Measurements from ENCODE around the gene MDK. TPM values are rescaled to one million over a fixed set of nuclear protein-coding genes. Genes with fewer than 3 reads are reported as not detected.

The MDK gene
- total RNA-seq, 2 experiments from 2014 or later = 5.5 to 6.5 TPM

DNA sequence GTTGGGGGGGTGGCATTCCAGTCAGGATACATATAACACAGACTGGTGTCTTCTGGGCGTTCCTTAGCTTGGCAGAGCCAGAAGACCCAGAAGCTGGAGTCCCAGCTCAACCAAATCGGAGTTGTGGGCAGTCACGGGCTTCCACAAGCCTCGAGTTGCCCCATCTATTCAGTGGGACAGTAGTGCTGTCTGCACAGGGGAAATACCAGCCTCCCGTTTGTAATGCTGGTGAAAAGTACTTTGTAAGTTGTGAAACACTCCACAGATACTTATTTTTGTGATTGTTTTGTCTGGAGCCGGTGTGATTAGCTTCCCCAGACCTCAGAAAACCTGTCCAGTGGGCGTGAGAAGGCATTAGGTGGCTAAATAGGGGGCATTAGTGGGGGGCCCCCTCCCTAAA, 20.6 kb upstream of the MDK start:
- TF ChIP-seq, protein P1, sequence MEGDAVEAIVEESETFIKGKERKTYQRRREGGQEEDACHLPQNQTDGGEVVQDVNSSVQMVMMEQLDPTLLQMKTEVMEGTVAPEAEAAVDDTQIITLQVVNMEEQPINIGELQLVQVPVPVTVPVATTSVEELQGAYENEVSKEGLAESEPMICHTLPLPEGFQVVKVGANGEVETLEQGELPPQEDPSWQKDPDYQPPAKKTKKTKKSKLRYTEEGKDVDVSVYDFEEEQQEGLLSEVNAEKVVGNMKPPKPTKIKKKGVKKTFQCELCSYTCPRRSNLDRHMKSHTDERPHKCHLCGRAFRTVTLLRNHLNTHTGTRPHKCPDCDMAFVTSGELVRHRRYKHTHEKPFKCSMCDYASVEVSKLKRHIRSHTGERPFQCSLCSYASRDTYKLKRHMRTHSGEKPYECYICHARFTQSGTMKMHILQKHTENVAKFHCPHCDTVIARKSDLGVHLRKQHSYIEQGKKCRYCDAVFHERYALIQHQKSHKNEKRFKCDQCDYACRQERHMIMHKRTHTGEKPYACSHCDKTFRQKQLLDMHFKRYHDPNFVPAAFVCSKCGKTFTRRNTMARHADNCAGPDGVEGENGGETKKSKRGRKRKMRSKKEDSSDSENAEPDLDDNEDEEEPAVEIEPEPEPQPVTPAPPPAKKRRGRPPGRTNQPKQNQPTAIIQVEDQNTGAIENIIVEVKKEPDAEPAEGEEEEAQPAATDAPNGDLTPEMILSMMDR (IDR thresholded peaks at IDR 0.05) = no peak
- H3K36me3 ChIP-seq (ENCODE audit: insufficient read depth, low read length) = peaks cover 46% of the 10 kb centered on the region
- DNase-seq (peak in 1 of 14 experiments; percentile 51), ATAC-seq (ENCODE audit: poor library complexity) (no peak)
- Mint-ChIP-seq H3K4me1 (ENCODE audit: low read depth) (peaks cover 73% of the 10 kb centered on the region), H3K27me3 (no peaks in the 10 kb centered on the region), H3K4me3 (peak overlapping the region; percentile 84), H3K36me3 (ENCODE audit: low read depth) (peaks cover 34% of the 10 kb centered on the region), H3K27ac (peak overlapping the region; percentile 91), H3K9me3 (no peaks in the 10 kb centered on the region)
- ChIA-PET POLR2A (interaction anchor here (1.0 to 2.7 kb wide), 5 partner anchors 9 to 65 kb away, joined by 4 to 26 read pairs (median 8); no protein-coding TSS in a partner anchor), CTCF (interaction anchor here (1.4 to 3.4 kb wide), 3 partner anchors 9 to 14 kb away, joined by 3 to 40 read pairs (median 6); partner anchors contain the start of gene DGKZ)
- H3K27me3 ChIP-seq (ENCODE audit: control insufficient read depth in 1 of 2, insufficient read depth in 2 of 2, low read length in 2 of 2) = no peaks in the 10 kb centered on the region
- intact Hi-C loops (cut with DNase I, micrococcal nuclease) = loop anchor here in 1 of 2 experiments (1.0 kb wide), 1 partner anchor 8 kb away; no protein-coding TSS in a partner anchor
- no peaks in the 10 kb centered on the region for H3K9me3 ChIP-seq (ENCODE audit: control insufficient read depth in 1 of 2, insufficient read depth in 1 of 2, low read length in 2 of 2)
- H3K4me1 ChIP-seq (ENCODE audit: insufficient read depth, low read length) = peaks cover 77% of the 10 kb centered on the region
- H3K27ac ChIP-seq (ENCODE audit: low read depth in 1 of 2, low read length in 2 of 2) = peak overlapping the region; percentile 68 to 81
- peak overlapping the region; percentile 55 for H3K4me3 ChIP-seq (ENCODE audit: low read length)

DNA sequence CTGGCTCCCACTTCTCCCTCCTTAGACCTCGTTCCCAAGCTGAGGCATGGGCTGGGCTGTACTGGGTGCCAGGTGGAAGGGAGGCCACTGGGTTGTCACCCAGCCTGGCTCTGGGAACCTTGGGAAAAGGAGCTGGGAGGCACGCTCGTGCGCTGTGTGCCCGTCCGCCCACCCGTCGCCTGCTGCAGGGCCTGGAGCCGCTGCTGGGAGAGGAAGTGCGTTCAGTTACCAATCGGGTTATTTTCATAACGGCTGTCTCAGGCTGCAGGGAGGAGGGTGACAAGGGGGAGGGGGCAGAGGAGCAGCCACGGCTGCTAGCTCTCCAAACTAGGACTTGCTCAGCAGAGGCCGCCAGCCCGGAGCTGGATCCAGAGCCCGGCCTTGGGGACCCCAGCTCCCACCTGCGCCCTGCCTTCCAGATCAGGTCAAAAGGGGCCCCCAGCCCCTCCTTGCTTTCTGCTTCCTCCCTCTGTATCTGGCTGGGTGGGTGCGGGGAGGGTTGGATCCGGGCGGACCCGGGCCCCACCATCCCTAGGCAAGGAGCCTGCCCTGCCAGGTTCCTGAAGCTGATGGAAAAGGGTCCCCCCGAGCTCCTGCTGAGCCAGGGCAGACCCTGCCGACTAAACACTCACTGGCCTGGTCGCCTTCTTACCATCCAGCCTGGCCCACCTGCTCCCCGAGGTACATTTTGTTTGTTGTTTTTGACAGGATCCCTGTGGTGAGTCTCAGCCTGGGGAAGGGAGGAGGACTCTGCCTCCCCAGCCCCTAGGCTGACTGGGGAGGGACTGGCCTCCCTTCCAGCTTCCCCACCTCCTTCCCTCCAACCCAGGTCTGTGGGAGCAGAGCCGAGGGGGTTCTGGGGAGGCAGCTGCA, 19.9 kb upstream of the MDK start:
- H3K9me3 ChIP-seq (ENCODE audit: control insufficient read depth in 1 of 2, insufficient read depth in 1 of 2, low read length in 2 of 2) = no peaks in the 10 kb centered on the region
- ATAC-seq (ENCODE audit: poor library complexity) (peak; percentile 99), DNase-seq (peak; percentile 47 to 84 (median 65))
- POLR2A ChIA-PET = interaction anchor here (1.0 to 2.7 kb wide), 7 partner anchors 9 to 66 kb away, joined by 3 to 26 read pairs (median 4); no protein-coding TSS in a partner anchor
- CTCF ChIA-PET = interaction anchor here (1.4 to 3.4 kb wide), 3 partner anchors 10 to 14 kb away, joined by 3 to 40 read pairs (median 6); partner anchors contain the start of gene DGKZ
- Mint-ChIP-seq H3K27ac (peak overlapping the region; percentile 91), H3K9me3 (no peaks in the 10 kb centered on the region), H3K36me3 (ENCODE audit: low read depth) (peaks cover 28% of the 10 kb centered on the region), H3K4me1 (ENCODE audit: low read depth) (peaks cover 69% of the 10 kb centered on the region), H3K27me3 (no peaks in the 10 kb centered on the region), H3K4me3 (peak overlapping the region; percentile 84)
- peaks cover 75% of the 10 kb centered on the region for H3K4me1 ChIP-seq (ENCODE audit: insufficient read depth, low read length)
- H3K27me3 ChIP-seq (ENCODE audit: control insufficient read depth in 1 of 2, insufficient read depth in 2 of 2, low read length in 2 of 2) = no peaks in the 10 kb centered on the region
- peaks cover 42% of the 10 kb centered on the region for H3K36me3 ChIP-seq (ENCODE audit: insufficient read depth, low read length)
- peak overlapping the region; percentile 55 for H3K4me3 ChIP-seq (ENCODE audit: low read length)
- H3K27ac ChIP-seq (ENCODE audit: low read depth in 1 of 2, low read length in 2 of 2) = peak overlapping the region; percentile 68 to 81
- TF ChIP-seq, protein P1 (IDR thresholded peaks at IDR 0.05) = no peak
- intact Hi-C loops (cut with DNase I, micrococcal nuclease) = loop anchor here (1.0 kb wide), 2 partner anchors 8 to 12 kb away; no protein-coding TSS in a partner anchor

DNA sequence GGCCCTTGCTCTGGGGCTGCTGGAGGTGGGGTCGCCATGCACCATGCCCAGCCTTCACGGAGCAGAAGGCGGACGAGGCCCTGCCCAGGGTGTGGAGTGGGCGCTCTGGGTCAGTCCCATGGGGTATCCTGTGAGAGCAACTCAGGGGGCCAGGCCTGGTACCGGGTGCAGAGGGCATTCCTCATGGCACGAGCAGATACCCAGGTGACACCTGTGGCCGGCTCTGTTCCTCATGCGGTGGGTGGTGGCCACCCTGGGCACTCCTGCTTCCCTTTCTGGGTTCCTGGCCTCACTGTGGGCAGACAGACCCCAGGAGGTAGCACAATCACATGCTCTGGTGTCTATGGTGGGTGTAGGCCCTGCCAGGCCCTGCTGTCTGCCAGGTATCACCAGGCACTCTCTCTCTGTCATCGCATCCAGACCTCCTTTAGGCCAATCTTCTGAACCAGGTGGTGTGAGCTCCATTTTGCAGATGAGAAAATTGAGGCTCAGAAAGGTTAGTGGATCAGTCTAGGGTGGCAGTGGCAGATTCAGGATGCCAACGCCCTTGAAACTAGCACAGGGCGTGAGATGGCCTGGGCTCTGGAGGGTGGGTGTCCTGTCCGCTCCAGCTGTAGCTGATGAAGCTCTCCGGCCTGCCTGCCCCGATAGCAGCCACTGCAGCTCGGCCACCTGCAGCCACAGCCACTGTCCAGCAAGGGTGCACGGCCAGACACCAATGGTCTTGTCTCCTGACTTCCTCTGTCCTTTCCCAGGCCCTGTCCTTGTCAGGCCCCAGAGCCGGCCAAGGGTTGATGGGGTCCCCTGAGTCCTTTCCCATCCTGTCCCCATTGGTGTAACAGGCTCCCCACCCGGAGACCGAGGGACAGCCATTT, 19.1 kb upstream of the MDK start:
- peaks cover 75% of the 10 kb centered on the region for H3K4me1 ChIP-seq (ENCODE audit: insufficient read depth, low read length)

More for the DNA sequence above, 19.1 kb upstream of the MDK start:
- peak overlapping the region; percentile 55 for H3K4me3 ChIP-seq (ENCODE audit: low read length)
- peak overlapping the region; percentile 43 to 45 for H3K27ac ChIP-seq (ENCODE audit: low read depth in 1 of 2, low read length in 2 of 2)
- peak overlapping the region; percentile 84 for H3K4me3 Mint-ChIP-seq
- no peaks in the 10 kb centered on the region for H3K27me3 Mint-ChIP-seq
- no peaks in the 10 kb centered on the region for H3K9me3 ChIP-seq (ENCODE audit: control insufficient read depth in 1 of 2, insufficient read depth in 1 of 2, low read length in 2 of 2)
- intact Hi-C loops (cut with DNase I, micrococcal nuclease) = loop anchor here in 1 of 2 experiments (1.0 kb wide), 1 partner anchor 13 kb away; no protein-coding TSS in a partner anchor
- TF ChIP-seq, protein P1 (IDR thresholded peaks at IDR 0.05) = no peak
- ChIA-PET POLR2A (interaction anchor here (0.8 to 2.7 kb wide), 6 partner anchors 10 to 119 kb away, joined by 3 to 26 read pairs (median 4); no protein-coding TSS in a partner anchor), CTCF (interaction anchor here (3.4 kb wide), 1 partner anchor 11 kb away, joined by 40 read pairs; no protein-coding TSS in a partner anchor)
- peaks cover 27% of the 10 kb centered on the region for H3K36me3 Mint-ChIP-seq (ENCODE audit: low read depth)
- ATAC-seq (ENCODE audit: poor library complexity) (no peak), DNase-seq (no peak)
- H3K4me1 Mint-ChIP-seq (ENCODE audit: low read depth) = peaks cover 65% of the 10 kb centered on the region
- H3K36me3 ChIP-seq (ENCODE audit: insufficient read depth, low read length) = peaks cover 43% of the 10 kb centered on the region
- H3K27ac Mint-ChIP-seq = peak overlapping the region; percentile 91
- H3K9me3 Mint-ChIP-seq = no peaks in the 10 kb centered on the region
- no peaks in the 10 kb centered on the region for H3K27me3 ChIP-seq (ENCODE audit: control insufficient read depth in 1 of 2, insufficient read depth in 2 of 2, low read length in 2 of 2)

All from CD4-positive, alpha-beta T cell (primary cell).